ENCODE measurements around the gene OLFM4. TPM values are rescaled to one million over a fixed set of nuclear protein-coding genes. Genes with fewer than 3 reads are reported as not detected.

Gene OLFM4
- total and polyA plus RNA-seq, 10 of the 15 experiments (the other 5 are each of a cell fraction or from before 2014, with no cell fraction given), result 0.03 to 0.27 (median 0.11) TPM; not detected in 6

GRCh38 chr13:53041968-53042516 is 13.4 kb downstream of the OLFM4 start:
- no peak for ATAC-seq
- DNase-seq (ENCODE audit: low read depth, low spot score), result no peak
- 8% methylated on average over 3 of the region's 3 CpGs for WGBS (ENCODE audit: insufficient coverage, insufficient replicate concordance, low lambda C conversion rate, missing lambda C conversion rate)
- Histone ChIP-seq H2AFZ (ENCODE audit: control insufficient read depth, low read depth, low read length) (no peak overlapping the region), H3K4me1 (ENCODE audit: control insufficient read depth, insufficient read depth, low read length) (no peaks in the 10 kb centered on the region), H3K9ac (ENCODE audit: control insufficient read depth, insufficient read depth, low read length) (no peak overlapping the region), H3K79me2 (ENCODE audit: control insufficient read depth, insufficient read depth, low read length) (no peaks in the 10 kb centered on the region), H3K36me3 (ENCODE audit: control insufficient read depth in 2 of 2, insufficient read depth in 2 of 2, low read length in 1 of 2) (no peaks in the 10 kb centered on the region), H3K27me3 (replicated peaks in 1 of 2; ENCODE audit: control insufficient read depth in 2 of 2, insufficient read depth in 2 of 2, low read length in 1 of 2) (no peaks in the 10 kb centered on the region; a peak in 1 of 4 replicates), H4K20me1 (ENCODE audit: control insufficient read depth, insufficient read depth) (no peaks in the 10 kb centered on the region), H3K9me3 (replicated peaks; ENCODE audit: control insufficient read depth, insufficient read depth, low read length) (no peaks in the 10 kb centered on the region), H3K4me3 (no peak overlapping the region), H3K4me2 (ENCODE audit: control insufficient read depth, insufficient read depth) (no peak overlapping the region), H3K27ac (ENCODE audit: control insufficient read depth, insufficient read depth) (no peak overlapping the region)
- ChIA-PET RAD21 (ENCODE audit: unreplicated experiment) (no interaction called here), POLR2A (no interaction called here), CTCF (interaction anchor here (0.7 to 0.9 kb wide), 2 partner anchors 10 to 74 kb away, joined by 3 read pairs; no protein-coding TSS in a partner anchor), SMC1A (ENCODE audit: uncharacterized antibody, unreplicated experiment) (interaction anchor here (0.6 kb wide), 1 partner anchor 42 kb away, joined by 3 read pairs; no protein-coding TSS in a partner anchor)
- in situ Hi-C loops (cut with MboI) (no loop called here), intact Hi-C loops (cut with micrococcal nuclease; ENCODE audit: unreplicated experiment) (no loop called here)
- TF ChIP-seq NRF1 (conservative IDR thresholded peaks at IDR 0.05; ENCODE audit: low read depth, low read length), result no peak
- no TSS peak for BruUV-seq (replicated peaks)
- FAIRE-seq, result no peak

- ATAC-seq, result no peak
- H2AFZ ChIP-seq (ENCODE audit: control insufficient read depth, low read depth, low read length), result no peak overlapping the region
- no peak for DNase-seq (ENCODE audit: low read depth, low spot score)
- in situ Hi-C loops (cut with MboI), result no loop called here
- BruUV-seq (replicated peaks), result no TSS peak
- no peak overlapping the region for H3K27ac ChIP-seq (ENCODE audit: control insufficient read depth, insufficient read depth)
- H3K4me1 ChIP-seq (ENCODE audit: control insufficient read depth, insufficient read depth, low read length), result no peaks in the 10 kb centered on the region
- no peak for FAIRE-seq
- no peaks in the 10 kb centered on the region for H3K27me3 ChIP-seq (replicated peaks in 1 of 2; ENCODE audit: control insufficient read depth in 2 of 2, insufficient read depth in 2 of 2, low read length in 1 of 2)
- no peak overlapping the region for H3K4me2 ChIP-seq (ENCODE audit: control insufficient read depth, insufficient read depth)
- no peaks in the 10 kb centered on the region for H4K20me1 ChIP-seq (ENCODE audit: control insufficient read depth, insufficient read depth)
- no peaks in the 10 kb centered on the region for H3K79me2 ChIP-seq (ENCODE audit: control insufficient read depth, insufficient read depth, low read length)
- intact Hi-C loops (cut with micrococcal nuclease; ENCODE audit: unreplicated experiment), result no loop called here
- no peaks in the 10 kb centered on the region for H3K36me3 ChIP-seq (ENCODE audit: control insufficient read depth in 2 of 2, insufficient read depth in 2 of 2, low read length in 1 of 2)
- SMC1A ChIA-PET (ENCODE audit: uncharacterized antibody, unreplicated experiment), result interaction anchor here (0.6 kb wide), 2 partner anchors 14 to 42 kb away, joined by 3 read pairs; no protein-coding TSS in a partner anchor
- 38% methylated on average over 4 of the region's 4 CpGs for WGBS (ENCODE audit: insufficient coverage, insufficient replicate concordance, low lambda C conversion rate, missing lambda C conversion rate)
- RAD21 ChIA-PET (ENCODE audit: unreplicated experiment), result no interaction called here
- CTCF ChIA-PET, result interaction anchor here (0.9 kb wide), 1 partner anchor 74 kb away, joined by 3 read pairs; no protein-coding TSS in a partner anchor
- no peak overlapping the region for H3K4me3 ChIP-seq
- no peak overlapping the region for H3K9ac ChIP-seq (ENCODE audit: control insufficient read depth, insufficient read depth, low read length)
- POLR2A ChIA-PET, result no interaction called here
- no peaks in the 10 kb centered on the region for H3K9me3 ChIP-seq (replicated peaks; ENCODE audit: control insufficient read depth, insufficient read depth, low read length)
- TF ChIP-seq SMARCA5 (IDR thresholded peaks at IDR 0.05), result no peak
- no peak for TF ChIP-seq YY1 (IDR thresholded peaks at IDR 0.05; ENCODE audit: low read depth, low read length)
- no peak for TF ChIP-seq STAT1 (conservative IDR thresholded peaks at IDR 0.05)
- no peak for TF ChIP-seq SKIL (IDR thresholded peaks at IDR 0.05; ENCODE audit: low read depth, poor library complexity, severe bottlenecking)
- no peak for TF ChIP-seq PKNOX1 (IDR thresholded peaks at IDR 0.05)
- TF ChIP-seq E2F4 (IDR thresholded peaks at IDR 0.05; ENCODE audit: low read depth, low read length), result no peak
- TF ChIP-seq ZNF274 (IDR thresholded peaks at IDR 0.05; ENCODE audit: insufficient read depth, insufficient read length), result no peak
- TF ChIP-seq ZNF217 (IDR thresholded peaks at IDR 0.05), result no peak
- no peak for TF ChIP-seq RAD51 (IDR thresholded peaks at IDR 0.05)
- no peak for TF ChIP-seq RELA (IDR thresholded peaks at IDR 0.05; ENCODE audit: borderline replicate concordance, partially characterized antibody)
- no peak for TF ChIP-seq PML (IDR thresholded peaks at IDR 0.05; ENCODE audit: low read length)
- no peak for TF ChIP-seq ZZZ3 (IDR thresholded peaks at IDR 0.05; ENCODE audit: control insufficient read depth, insufficient read length, low read depth)
- TF ChIP-seq ESRRA (IDR thresholded peaks at IDR 0.05; ENCODE audit: low read length), result no peak
- no peak for TF ChIP-seq PAX5 (IDR thresholded peaks at IDR 0.05; ENCODE audit: borderline replicate concordance, low read depth, low read length)
Measured at GRCh38 chr13:53042877-53043276, 14.3 kb downstream of the OLFM4 start.

Data from GM12878 (cell line).